T-cell (primary cell): ENCODE measurements around the gene FOXD4L1. TPM values are rescaled to one million over a fixed set of nuclear protein-coding genes. Genes with fewer than 3 reads are reported as not detected.
"Not testable (repeated sequence)": the region's sequence is repeated elsewhere in the genome, so short reads cannot be mapped to it uniquely, and the experiment has no call there.

Experiments
- ATAC-seq, 4 experiments: fragments of 200-7000 bp in 3 of 4; fragments of 150-1000 bp in 1 of 4; cut with Tn5 transposase; replicated peaks in 1 of 4; 1 replicate in 3 of 4; 2 replicates in 1 of 4; pipeline ENCODE4 v1.10.0; 2021; ENCODE audit warnings: moderate library complexity in 3 of 4, mild to moderate bottlenecking in 2 of 4, moderate number of reproducible peaks in 1 of 4
- CTCF ChIA-PET, 2 donors: fragments of 300-600 bp; sonication (Branson Sonifier 250); formaldehyde crosslinking; loops; one replicate each; lab custom pipeline; 2022; ENCODE audit warnings: antibody characterized with exemption in 2 of 2; lab: Charles Lee
- POLR2A ChIA-PET, 2 donors: fragments of 300-600 bp; sonication (Branson Sonifier 250); formaldehyde crosslinking; loops; one replicate each; lab custom pipeline; 2022; ENCODE audit warnings: antibody characterized with exemption in 2 of 2; lab: Charles Lee
- DNase-seq, 35 experiments: peaks; one replicate each; pipeline versions ENCODE4 v3.0.0 to v3.0.0-alpha.2; 2013 to 2023
- H3K27ac ChIP-seq: one replicate; pipeline ENCODE4 v1.5.1; 2013; ENCODE audit warnings: low read length
- H3K27me3 ChIP-seq, 2 experiments: replicated peaks in 1 of 2; 1 replicate in 1 of 2; 2 replicates in 1 of 2; pipeline versions ENCODE4 v1.6.1 to v1.7.0; 2013; ENCODE audit warnings: low read length in 1 of 2, mixed read lengths in 1 of 2; ENCODE audit not compliant: control insufficient read depth in 2 of 2, insufficient read depth in 2 of 2; ENCODE audit errors: extremely low read depth in 1 of 2
- H3K36me3 ChIP-seq, 2 donors: 1 replicate in 1 of 2; 2 replicates in 1 of 2; pipeline versions ENCODE4 v1.6.1 to v1.7.0; 2013; ENCODE audit warnings: low read length in 1 of 2; ENCODE audit not compliant: control insufficient read depth in 2 of 2, insufficient read depth in 1 of 2; ENCODE audit errors: extremely low read depth in 1 of 2
- H3K4me1 ChIP-seq, 2 experiments: 1 replicate in 1 of 2; 2 replicates in 1 of 2; pipeline versions ENCODE4 v1.6.1 to v1.7.0; 2013; ENCODE audit warnings: low read length in 2 of 2, mixed read lengths in 1 of 2; ENCODE audit not compliant: insufficient read depth in 2 of 2, control insufficient read depth in 1 of 2; ENCODE audit errors: extremely low read depth in 1 of 2
- H3K4me3 ChIP-seq, 2 donors: 1 replicate in 1 of 2; 2 replicates in 1 of 2; pipeline versions ENCODE4 v1.5.1 to v1.7.0; 2013; ENCODE audit warnings: mild to moderate bottlenecking in 2 of 2, low read length in 1 of 2, moderate library complexity in 1 of 2; ENCODE audit not compliant: control insufficient read depth in 1 of 2; ENCODE audit errors: extremely low read depth in 1 of 2
- H3K9me3 ChIP-seq: 2 replicates; pipeline ENCODE4 v1.7.0; 2013
- H3K27ac Mint-ChIP-seq, 2 donors: one replicate each; pipeline ENCODE4 v1.8.0; 2020 to 2021; ENCODE audit warnings: mild to moderate bottlenecking in 2 of 2, mixed read lengths in 2 of 2
- H3K27me3 Mint-ChIP-seq, 2 donors: one replicate each; pipeline ENCODE4 v1.8.0; 2021 to 2022; ENCODE audit warnings: mixed read lengths in 2 of 2
- H3K36me3 Mint-ChIP-seq: one replicate; pipeline ENCODE4 v1.8.0; 2021; ENCODE audit warnings: mixed read lengths
- H3K4me1 Mint-ChIP-seq, 3 donors: one replicate each; pipeline ENCODE4 v1.8.0; 2020 to 2022; ENCODE audit warnings: mixed read lengths in 3 of 3, mild to moderate bottlenecking in 1 of 3
- H3K4me3 Mint-ChIP-seq, 3 donors: one replicate each; pipeline ENCODE4 v1.8.0; 2020 to 2022; ENCODE audit warnings: mild to moderate bottlenecking in 3 of 3, mixed read lengths in 3 of 3, moderate library complexity in 3 of 3
- H3K9me3 Mint-ChIP-seq, 3 donors: one replicate each; pipeline ENCODE4 v1.8.0; 2020 to 2022; ENCODE audit warnings: mixed read lengths in 3 of 3
- WGBS: methylation state at CpG from one replicate; pipeline ENCODE4 v1.1.5; 2013; ENCODE audit warnings: missing lambda C conversion rate; ENCODE audit not compliant: insufficient coverage; 5-methylcytosine and 5-hydroxymethylcytosine counted together
- total RNA-seq, 35 experiments: library from RNA in 6 of 35; stranded (reverse) in 6 of 35; fragments of 120-200 nt in 1 of 35; gene quantifications; one replicate each; pipeline versions ENCODE4 v1.2.1 to v1.2.4 and lab custom pipeline; 2013 to 2026

FOXD4L1 gene
- total RNA-seq = under 1 TPM in 3 of 5 donors, not detected in 2; 0.36 to 0.38 (median 0.38) TPM
- total RNA-seq (2013) = 0.06 TPM
- total RNA-seq (lab: John Stamatoyannopoulos, UW) = 0 to 0.65 (median 0.21) reads per million in 29 experiments

GRCh38 chr2:113498365-113498764 is at the start of gene FOXD4L1:
Gene FOXD4L1 (plus strand): TSS chr2:113498665. CDS start chr2:113499257, 592 bp downstream.
- peaks cover 4 to 31% of the 10 kb centered on the region in 2 experiments for H3K4me1 ChIP-seq
- H3K27me3 ChIP-seq = peaks cover 0 to 29% of the 10 kb centered on the region in 2 experiments
- CTCF ChIA-PET, H3K9me3 Mint-ChIP-seq, POLR2A ChIA-PET, H3K27ac ChIP-seq, H3K36me3 Mint-ChIP-seq, DNase-seq, H3K4me3 ChIP-seq, H3K27ac Mint-ChIP-seq, H3K9me3 ChIP-seq, H3K36me3 ChIP-seq, ATAC-seq: not testable (repeated sequence)
- Mint-ChIP-seq H3K27me3 (peaks cover 10 to 18% of the 10 kb centered on the region in 2 donors), H3K4me1 (peaks cover 0 to 21% (median 15%) of the 10 kb centered on the region in 3 donors), H3K4me3 (peak within 1 kb of the TSS in 2 of 3 donors; percentile 31 to 42)
- WGBS = no CpG with 5 or more reads among the region's 4 CpGs

- H3K4me3 ChIP-seq, H3K4me3 Mint-ChIP-seq, H3K4me1 Mint-ChIP-seq, CTCF ChIA-PET, H3K9me3 ChIP-seq, H3K36me3 ChIP-seq, H3K27me3 ChIP-seq, H3K27me3 Mint-ChIP-seq, H3K27ac Mint-ChIP-seq, H3K36me3 Mint-ChIP-seq, H3K27ac ChIP-seq, POLR2A ChIA-PET, H3K9me3 Mint-ChIP-seq, ATAC-seq, DNase-seq, H3K4me1 ChIP-seq: not testable (repeated sequence)
Observed at GRCh38 chr2:113465770-113466169, 32.7 kb upstream of the FOXD4L1 start.

DNA sequence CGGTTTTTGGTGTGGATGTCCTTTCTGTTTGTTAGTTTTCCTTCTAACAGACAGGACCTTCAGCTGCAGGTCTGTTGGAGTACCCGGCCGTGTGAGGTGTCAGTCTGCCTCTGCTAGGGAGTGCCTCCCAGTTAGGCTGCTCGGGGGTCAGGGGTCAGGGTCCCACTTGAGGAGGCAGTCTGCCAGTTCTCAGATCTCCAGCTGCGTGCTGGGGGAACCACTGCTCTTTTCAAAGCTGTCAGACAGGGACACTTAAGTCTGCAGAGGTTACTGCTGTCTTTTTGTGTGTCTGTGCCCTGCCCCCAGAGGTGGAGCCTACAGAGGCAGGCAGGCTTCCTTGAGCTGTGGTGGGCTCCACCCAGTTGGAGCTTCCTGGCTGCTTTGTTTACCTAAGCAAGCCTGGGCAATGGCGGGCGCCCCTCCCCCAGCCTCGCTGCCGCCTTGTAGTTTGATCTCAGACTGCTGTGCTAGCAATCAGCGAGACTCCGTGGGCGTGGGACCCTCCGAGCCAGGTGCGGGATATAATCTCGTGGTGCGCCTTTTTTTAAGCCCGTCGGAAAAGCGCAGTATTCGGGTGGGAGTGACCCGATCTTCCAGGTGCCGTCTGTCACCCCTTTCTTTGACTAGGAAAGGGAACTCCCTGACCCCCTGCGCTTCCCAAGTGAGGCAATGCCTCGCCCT is 21.6 kb upstream of the FOXD4L1 start:
- H3K9me3 ChIP-seq, H3K4me3 ChIP-seq, H3K27ac ChIP-seq, H3K4me1 Mint-ChIP-seq, ATAC-seq, POLR2A ChIA-PET, H3K27me3 Mint-ChIP-seq, DNase-seq, H3K9me3 Mint-ChIP-seq, H3K36me3 Mint-ChIP-seq, H3K4me1 ChIP-seq, H3K36me3 ChIP-seq, CTCF ChIA-PET, H3K27me3 ChIP-seq, H3K4me3 Mint-ChIP-seq: not testable (repeated sequence)
- 100% methylated on average over 3 of the region's 24 CpGs for WGBS
- H3K27ac Mint-ChIP-seq = peak overlapping the region in 1 of 2 donors; percentile 19

GRCh38 chr2:113496527-113496926 is 1.9 kb upstream of the FOXD4L1 start:
- peaks cover 4 to 16% of the 10 kb centered on the region in 2 experiments for H3K4me1 ChIP-seq
- H3K4me3 ChIP-seq, H3K27me3 Mint-ChIP-seq, H3K27ac Mint-ChIP-seq, ATAC-seq, DNase-seq, H3K36me3 ChIP-seq, H3K4me3 Mint-ChIP-seq, H3K9me3 Mint-ChIP-seq, POLR2A ChIA-PET, H3K27ac ChIP-seq, CTCF ChIA-PET, H3K36me3 Mint-ChIP-seq, H3K9me3 ChIP-seq: not testable (repeated sequence)
- peaks cover 0 to 11% (median 6%) of the 10 kb centered on the region in 3 donors for H3K4me1 Mint-ChIP-seq
- WGBS = no CpG with 5 or more reads among the region's 13 CpGs
- H3K27me3 ChIP-seq = peaks cover 0 to 14% of the 10 kb centered on the region in 2 experiments

- ATAC-seq, CTCF ChIA-PET, H3K9me3 ChIP-seq, H3K36me3 Mint-ChIP-seq, POLR2A ChIA-PET, H3K9me3 Mint-ChIP-seq, H3K27ac Mint-ChIP-seq, H3K36me3 ChIP-seq, H3K27ac ChIP-seq, H3K4me3 ChIP-seq: not testable (repeated sequence)
- peaks cover 0 to 34% of the 10 kb centered on the region in 2 experiments for H3K27me3 ChIP-seq
- Mint-ChIP-seq H3K4me1 (peaks cover 0 to 23% (median 16%) of the 10 kb centered on the region in 3 donors), H3K4me3 (peak overlapping the region in 2 of 3 donors; percentile 30 to 31), H3K27me3 (peaks cover 10 to 19% of the 10 kb centered on the region in 2 donors)
- 10% methylated on average over 16 of the region's 62 CpGs for WGBS
- H3K4me1 ChIP-seq = peaks cover 4 to 39% of the 10 kb centered on the region in 2 experiments
- peak in 5 of 35 experiments; percentile 4 to 36 (median 12) for DNase-seq
Observed at GRCh38 chr2:113499019-113499885, 787 bp downstream of the FOXD4L1 start.

GRCh38 chr2:113499886-113500722 is 1.6 kb downstream of the FOXD4L1 start:
- POLR2A ChIA-PET, H3K27ac Mint-ChIP-seq, DNase-seq, H3K9me3 Mint-ChIP-seq, H3K27ac ChIP-seq, CTCF ChIA-PET, H3K36me3 Mint-ChIP-seq, H3K9me3 ChIP-seq, H3K36me3 ChIP-seq: not testable (repeated sequence)
- peak in 1 of 4 experiments; percentile 30 for ATAC-seq
- H3K4me1 ChIP-seq = peaks cover 4 to 40% of the 10 kb centered on the region in 2 experiments
- 2% methylated on average over 10 of the region's 56 CpGs for WGBS
- peaks cover 0 to 35% of the 10 kb centered on the region in 2 experiments for H3K27me3 ChIP-seq
- H3K27me3 Mint-ChIP-seq = peaks cover 10 to 21% of the 10 kb centered on the region in 2 donors
- peak overlapping the region in 1 of 2 donors; percentile 47 for H3K4me3 ChIP-seq
- peak overlapping the region in 2 of 3 donors; percentile 22 to 35 for H3K4me3 Mint-ChIP-seq
- H3K4me1 Mint-ChIP-seq = peaks cover 0 to 25% (median 17%) of the 10 kb centered on the region in 3 donors
